AG10803 (cell line): Measurements from ENCODE around the gene NUP93.

Experiments
- DNase-seq: peaks from one replicate; pipeline ENCODE4 v3.0.0; 2010; ENCODE audit warnings: low read depth
- H3K4me3 ChIP-seq: 2 replicates; pipeline ENCODE4 v1.5.1; 2011; ENCODE audit warnings: mild to moderate bottlenecking, low read length, control low read depth
- TF ChIP-seq, protein P1 (sequence below): conservative IDR thresholded peaks from 2 replicates; pipeline ENCODE4 v1.5.1; 2011; ENCODE audit warnings: mild to moderate bottlenecking, low read length, control low read depth, inconsistent platforms

Gene NUP93

DNA sequence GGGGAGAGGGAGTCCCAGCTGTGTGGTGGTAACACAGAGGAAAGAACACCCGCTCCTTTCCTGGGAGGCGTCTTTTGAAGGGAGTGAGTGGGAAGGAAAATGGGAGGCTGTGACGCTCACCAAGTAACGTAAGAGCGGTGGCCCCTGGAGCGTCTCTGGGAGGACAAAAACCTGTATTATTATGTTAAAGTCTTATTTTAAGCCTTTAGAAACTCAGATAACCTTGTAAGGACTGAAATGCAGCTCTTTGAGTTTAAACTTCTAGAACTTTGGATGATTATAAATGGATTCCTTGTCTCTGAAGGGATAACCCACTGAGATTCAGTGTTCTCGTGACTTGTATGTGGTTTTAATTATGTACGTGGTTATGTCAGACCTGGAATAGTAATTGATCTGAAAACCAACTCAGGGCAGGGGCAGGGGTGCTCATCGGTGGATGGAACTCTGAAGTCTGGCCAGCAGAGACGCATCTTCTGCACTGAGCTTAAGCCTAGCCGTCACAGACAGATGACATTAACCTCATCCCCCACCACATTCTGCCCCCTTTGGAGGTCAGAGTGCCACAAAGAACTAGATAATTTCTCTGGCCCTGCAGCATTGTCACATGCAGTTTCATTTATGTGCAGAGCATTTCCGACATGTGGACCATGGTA lies 93.3 kb downstream of the NUP93 start:
- no peak overlapping the region for H3K4me3 ChIP-seq
- TF ChIP-seq, protein P1, sequence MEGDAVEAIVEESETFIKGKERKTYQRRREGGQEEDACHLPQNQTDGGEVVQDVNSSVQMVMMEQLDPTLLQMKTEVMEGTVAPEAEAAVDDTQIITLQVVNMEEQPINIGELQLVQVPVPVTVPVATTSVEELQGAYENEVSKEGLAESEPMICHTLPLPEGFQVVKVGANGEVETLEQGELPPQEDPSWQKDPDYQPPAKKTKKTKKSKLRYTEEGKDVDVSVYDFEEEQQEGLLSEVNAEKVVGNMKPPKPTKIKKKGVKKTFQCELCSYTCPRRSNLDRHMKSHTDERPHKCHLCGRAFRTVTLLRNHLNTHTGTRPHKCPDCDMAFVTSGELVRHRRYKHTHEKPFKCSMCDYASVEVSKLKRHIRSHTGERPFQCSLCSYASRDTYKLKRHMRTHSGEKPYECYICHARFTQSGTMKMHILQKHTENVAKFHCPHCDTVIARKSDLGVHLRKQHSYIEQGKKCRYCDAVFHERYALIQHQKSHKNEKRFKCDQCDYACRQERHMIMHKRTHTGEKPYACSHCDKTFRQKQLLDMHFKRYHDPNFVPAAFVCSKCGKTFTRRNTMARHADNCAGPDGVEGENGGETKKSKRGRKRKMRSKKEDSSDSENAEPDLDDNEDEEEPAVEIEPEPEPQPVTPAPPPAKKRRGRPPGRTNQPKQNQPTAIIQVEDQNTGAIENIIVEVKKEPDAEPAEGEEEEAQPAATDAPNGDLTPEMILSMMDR, result no peak
- DNase-seq, result no peak

DNA sequence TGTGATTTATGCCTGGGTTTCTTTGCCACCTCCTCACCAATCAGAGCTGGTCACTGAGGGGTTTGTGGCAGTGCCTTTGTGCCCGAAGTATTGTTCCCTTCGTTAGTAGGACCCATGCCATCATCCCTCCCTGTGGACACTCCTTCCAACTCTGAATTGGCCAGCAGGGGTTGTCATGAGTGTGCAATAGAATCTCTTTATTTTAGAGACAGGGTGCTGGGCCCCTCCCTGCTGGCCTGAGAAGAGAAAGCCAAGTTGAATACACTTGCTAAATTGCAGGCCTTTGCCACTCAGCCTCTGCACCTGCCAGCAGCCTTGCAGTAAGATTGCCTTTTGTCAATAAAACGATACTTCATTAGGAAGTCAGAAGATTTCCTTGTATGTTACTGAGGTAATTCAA lies 94.4 kb downstream of the NUP93 start:
- peak; percentile 33 for DNase-seq
- H3K4me3 ChIP-seq, result no peak overlapping the region
- TF ChIP-seq, protein P1, result peak; percentile 31

DNA sequence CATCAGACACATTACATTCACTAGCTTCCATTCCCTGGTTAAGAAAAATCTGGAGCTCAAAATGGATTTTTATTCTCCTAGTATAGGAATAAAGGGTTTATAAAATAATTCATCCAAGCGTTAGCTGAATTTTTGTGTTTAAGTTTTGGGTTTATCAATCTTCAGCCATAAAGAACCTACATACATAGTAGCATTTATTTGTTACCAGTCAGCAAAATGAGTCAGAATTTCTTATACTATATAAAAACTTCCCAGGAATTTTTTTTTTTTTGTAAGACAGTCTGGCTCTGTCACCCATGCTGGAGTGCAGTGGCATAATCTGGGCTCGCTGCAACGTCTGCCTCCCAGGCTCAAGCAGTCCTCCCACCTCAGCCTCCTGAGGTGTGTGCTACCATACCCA lies 94.9 kb downstream of the NUP93 start:
- TF ChIP-seq, protein P1, result no peak

DNA sequence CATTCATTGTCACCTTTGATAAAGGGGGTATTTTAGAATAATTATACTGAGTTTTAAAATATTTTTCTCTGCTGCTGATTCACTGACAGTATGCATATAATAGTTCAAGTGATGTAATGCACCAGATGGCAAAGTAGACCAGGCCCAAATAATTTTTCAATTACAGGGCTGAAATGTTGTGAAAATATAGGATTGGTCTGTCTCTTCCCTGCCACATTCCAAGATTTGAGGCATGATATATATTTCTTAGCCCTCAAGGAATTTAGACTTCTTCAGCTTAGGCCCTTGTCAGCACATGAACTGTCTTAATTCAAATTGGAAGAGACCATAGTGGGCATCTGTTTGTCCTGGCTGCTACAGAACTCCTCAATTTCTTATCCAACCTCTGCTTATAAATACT lies 95.9 kb downstream of the NUP93 start:
- TF ChIP-seq, protein P1, result no peak
- no peak overlapping the region for H3K4me3 ChIP-seq
- DNase-seq, result peak; percentile 56

More for the DNA sequence above, 94.9 kb downstream of the NUP93 start:
- no peak for DNase-seq
- H3K4me3 ChIP-seq, result no peak overlapping the region

DNA sequence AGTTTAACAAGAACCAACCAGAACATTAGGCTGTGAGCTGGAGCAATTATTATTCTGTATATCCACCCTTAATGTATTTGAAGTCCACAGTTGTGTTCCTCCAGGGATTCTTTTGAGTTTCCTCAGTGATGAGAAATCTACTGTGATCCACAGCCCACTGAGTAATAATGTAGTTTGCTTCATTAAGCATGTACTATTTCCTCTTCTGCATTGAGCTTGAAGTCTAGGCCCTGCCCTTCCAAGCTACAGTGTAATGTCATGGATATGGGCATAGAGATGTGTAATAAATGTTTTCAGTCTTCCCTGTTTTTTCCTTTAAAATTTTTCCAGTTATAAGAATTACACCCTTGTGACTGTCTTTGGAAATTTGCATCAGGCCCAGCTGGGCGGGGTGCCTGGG lies 98.7 kb downstream of the NUP93 start:
- TF ChIP-seq, protein P1, result no peak
- DNase-seq, result no peak
- no peak overlapping the region for H3K4me3 ChIP-seq

DNA sequence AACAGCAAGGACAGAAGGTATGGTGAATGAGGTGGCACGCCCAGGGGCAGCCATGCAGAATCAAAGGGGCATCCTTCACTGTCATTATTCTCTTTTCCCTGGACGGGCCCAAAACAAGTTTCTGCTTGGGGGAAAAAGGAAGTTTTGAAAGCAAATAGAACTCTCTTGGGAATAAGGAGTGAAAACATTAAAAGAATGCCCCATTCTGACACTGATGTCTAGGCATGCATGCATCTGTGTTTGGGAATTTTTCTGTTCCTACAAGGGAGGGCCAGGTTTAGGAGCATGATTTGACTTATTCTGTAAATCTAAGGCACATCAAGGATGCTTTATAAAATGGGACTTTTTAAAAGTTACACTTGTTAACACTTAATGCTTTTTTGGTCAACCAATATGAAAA lies 100.7 kb downstream of the NUP93 start:
- no peak overlapping the region for H3K4me3 ChIP-seq
- peak; percentile 73 for DNase-seq
- TF ChIP-seq, protein P1, result no peak

DNA sequence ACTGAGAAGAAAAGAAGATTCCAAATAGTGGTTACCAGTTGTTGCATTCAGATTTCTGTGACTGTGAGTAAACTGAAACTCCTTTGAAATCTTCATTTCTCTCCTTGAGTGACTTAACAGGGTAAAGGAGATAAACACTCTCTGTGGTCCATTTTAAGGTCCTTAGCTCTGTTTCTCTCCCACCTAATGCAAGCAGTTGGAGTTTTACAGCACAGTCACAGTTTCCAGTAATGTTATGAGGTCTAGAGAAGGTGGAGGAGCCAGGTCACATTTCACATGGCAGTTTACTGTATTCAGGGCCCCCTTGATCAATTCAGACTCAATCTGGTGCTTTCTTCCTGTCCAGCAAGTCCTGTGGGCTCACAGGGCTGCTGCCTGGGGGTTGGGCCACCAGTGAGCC lies 102.8 kb downstream of the NUP93 start:
- no peak overlapping the region for H3K4me3 ChIP-seq
- TF ChIP-seq, protein P1, result no peak
- no peak for DNase-seq
